ENCODE data around the gene OPRM1. TPM values are rescaled to one million over a fixed set of nuclear protein-coding genes. Genes with fewer than 3 reads are reported as not detected.

OPRM1 gene
- total and polyA plus RNA-seq, 4 donors = 2.5 to 20.9 (median 2.7) TPM

DNA sequence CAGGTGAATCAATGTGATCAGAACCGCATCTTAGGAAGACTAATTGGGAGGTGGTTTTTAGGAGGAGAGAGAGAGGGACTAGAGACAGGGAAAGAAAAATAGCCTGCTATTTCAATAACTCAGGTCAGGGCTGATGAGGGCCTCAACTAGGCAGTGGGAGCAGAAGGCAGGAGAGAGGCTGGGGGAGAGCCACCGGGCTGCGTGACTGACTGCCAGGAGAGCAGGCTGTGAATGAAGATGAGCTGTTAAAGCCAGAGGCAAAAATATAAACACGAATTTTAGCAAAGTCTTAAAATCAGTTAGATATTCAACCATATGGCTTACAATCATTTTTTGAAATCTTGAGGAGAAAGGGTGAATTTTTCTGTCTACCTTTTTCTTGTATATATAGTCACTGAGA, 168.0 kb downstream of the OPRM1 start:
- no peak overlapping the region for H3K4me3 ChIP-seq (ENCODE audit: low read depth, low read length)
- no peaks in the 10 kb centered on the region for H3K4me1 ChIP-seq (ENCODE audit: control insufficient read depth, insufficient read depth, low read length)
- no peaks in the 10 kb centered on the region for H3K27me3 ChIP-seq (ENCODE audit: control insufficient read depth, insufficient read depth, low read length)
- no peaks in the 10 kb centered on the region for H3K9me3 ChIP-seq (ENCODE audit: control insufficient read depth, insufficient read depth, low read length)
- DNase-seq (ENCODE audit: low read depth in 4 of 6, low spot score in 6 of 6) = peak in 1 of 6 donors; percentile 43
- no peak overlapping the region for H3K27ac ChIP-seq (ENCODE audit: low read depth, low read length)
- H3K36me3 ChIP-seq (ENCODE audit: control insufficient read depth, insufficient read depth, low read length) = no peaks in the 10 kb centered on the region
- WGBS (ENCODE audit: insufficient coverage) = 0% methylated on average over 1 of the region's 4 CpGs

DNA sequence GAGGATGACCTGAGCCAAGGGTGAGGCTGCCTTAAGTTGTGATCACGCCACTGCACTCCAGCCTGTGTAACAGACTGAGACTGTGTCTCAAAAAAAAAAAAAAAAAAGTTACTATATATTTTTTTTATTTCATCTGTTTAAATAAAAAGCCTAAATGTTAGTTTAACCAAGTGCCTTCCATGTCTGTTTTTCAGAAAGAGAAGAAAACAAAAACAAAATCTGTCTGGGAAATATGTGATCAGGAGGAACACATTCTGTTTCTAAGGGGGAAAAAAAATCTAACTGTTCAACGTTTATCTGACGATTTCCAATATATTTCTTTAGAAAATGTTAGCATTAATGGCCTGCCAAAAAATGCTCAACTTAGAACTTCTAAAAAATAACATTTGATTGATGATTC, 170.5 kb downstream of the OPRM1 start:
- peak in 1 of 6 donors; percentile 50 for DNase-seq (ENCODE audit: low read depth in 4 of 6, low spot score in 6 of 6)
- no CpG with 5 or more reads among the region's 3 CpGs for WGBS (ENCODE audit: insufficient coverage)
- H3K4me1 ChIP-seq (ENCODE audit: control insufficient read depth, insufficient read depth, low read length) = no peaks in the 10 kb centered on the region

DNA sequence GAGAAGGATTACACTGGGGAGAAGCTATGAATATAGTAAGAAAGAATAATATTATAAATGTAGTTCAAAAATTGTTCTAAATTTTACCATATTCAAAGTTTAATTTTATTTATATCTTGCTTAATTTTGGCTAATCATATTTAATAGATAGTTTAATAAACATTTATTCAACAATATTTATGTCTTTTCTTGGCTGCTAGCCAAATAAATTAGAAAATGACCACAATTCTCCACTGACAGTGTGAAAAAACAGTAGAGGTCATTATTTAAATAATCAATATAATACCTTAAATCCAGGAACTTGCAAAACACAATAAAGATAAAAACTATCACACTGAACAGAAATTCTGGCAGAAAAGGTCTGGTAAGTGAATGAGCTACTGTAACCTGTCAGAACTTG, 171.6 kb downstream of the OPRM1 start:
- Histone ChIP-seq H3K36me3 (ENCODE audit: control insufficient read depth, insufficient read depth, low read length) (no peaks in the 10 kb centered on the region), H3K4me1 (ENCODE audit: control insufficient read depth, insufficient read depth, low read length) (no peaks in the 10 kb centered on the region), H3K27ac (ENCODE audit: low read depth, low read length) (no peak overlapping the region), H3K27me3 (ENCODE audit: control insufficient read depth, insufficient read depth, low read length) (no peaks in the 10 kb centered on the region), H3K9me3 (ENCODE audit: control insufficient read depth, insufficient read depth, low read length) (no peaks in the 10 kb centered on the region), H3K4me3 (ENCODE audit: low read depth, low read length) (no peak overlapping the region)
- DNase-seq (ENCODE audit: low read depth in 4 of 6, low spot score in 6 of 6) = no peak

More for the DNA sequence above, 170.5 kb downstream of the OPRM1 start:
- H3K4me3 ChIP-seq (ENCODE audit: low read depth, low read length) = no peak overlapping the region
- H3K27ac ChIP-seq (ENCODE audit: low read depth, low read length) = no peak overlapping the region
- H3K27me3 ChIP-seq (ENCODE audit: control insufficient read depth, insufficient read depth, low read length) = no peaks in the 10 kb centered on the region
- no peaks in the 10 kb centered on the region for H3K9me3 ChIP-seq (ENCODE audit: control insufficient read depth, insufficient read depth, low read length)
- no peaks in the 10 kb centered on the region for H3K36me3 ChIP-seq (ENCODE audit: control insufficient read depth, insufficient read depth, low read length)

DNA sequence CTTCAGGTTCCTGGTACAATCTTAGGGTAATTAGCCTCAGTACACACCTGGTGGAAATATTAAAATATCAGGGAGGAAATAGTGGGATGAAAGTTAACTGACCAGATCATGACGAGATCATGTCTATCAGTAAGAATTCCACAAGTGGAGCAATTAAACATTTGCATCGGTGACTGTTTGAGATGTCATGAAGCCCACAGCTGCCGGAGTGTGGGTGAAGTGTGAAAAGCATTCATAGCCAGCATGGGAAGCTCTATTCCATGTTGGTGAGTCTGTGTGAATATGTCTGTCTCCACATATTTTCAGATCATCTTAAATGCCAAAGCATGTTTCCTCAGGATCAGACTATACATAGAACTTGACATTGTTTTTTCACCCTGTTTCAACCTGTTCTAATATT, 174.7 kb downstream of the OPRM1 start:
- no peaks in the 10 kb centered on the region for H3K36me3 ChIP-seq (ENCODE audit: control insufficient read depth, insufficient read depth, low read length)
- no peaks in the 10 kb centered on the region for H3K4me1 ChIP-seq (ENCODE audit: control insufficient read depth, insufficient read depth, low read length)
- H3K27me3 ChIP-seq (ENCODE audit: control insufficient read depth, insufficient read depth, low read length) = no peaks in the 10 kb centered on the region
- H3K27ac ChIP-seq (ENCODE audit: low read depth, low read length) = no peak overlapping the region
- DNase-seq (ENCODE audit: low read depth in 4 of 6, low spot score in 6 of 6) = no peak
- H3K9me3 ChIP-seq (ENCODE audit: control insufficient read depth, insufficient read depth, low read length) = no peaks in the 10 kb centered on the region
- WGBS (ENCODE audit: insufficient coverage) = 100% methylated on average over 1 of the region's 3 CpGs
- no peak overlapping the region for H3K4me3 ChIP-seq (ENCODE audit: low read depth, low read length)

DNA sequence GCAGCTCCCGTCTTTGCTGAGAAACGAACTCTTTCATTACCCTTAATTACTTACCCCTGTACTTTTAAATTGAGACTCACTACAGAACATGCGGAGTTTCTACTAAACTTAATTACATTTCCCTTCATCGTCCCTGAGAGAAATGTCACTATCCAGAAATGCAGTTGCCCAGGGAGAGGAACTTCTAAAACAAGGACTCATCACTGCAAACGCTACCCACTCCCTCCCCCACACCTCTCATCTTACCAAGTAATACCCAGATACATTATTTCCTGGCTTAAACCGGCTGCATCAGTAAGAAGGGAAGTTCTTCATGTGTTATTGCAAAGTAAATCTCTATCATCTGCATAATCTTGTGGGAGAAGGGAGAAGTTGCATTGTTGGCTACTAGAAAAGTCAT, 179.3 kb downstream of the OPRM1 start:
- Histone ChIP-seq H3K4me3 (ENCODE audit: low read depth, low read length) (no peak overlapping the region), H3K36me3 (ENCODE audit: control insufficient read depth, insufficient read depth, low read length) (no peaks in the 10 kb centered on the region), H3K27me3 (ENCODE audit: control insufficient read depth, insufficient read depth, low read length) (no peaks in the 10 kb centered on the region), H3K9me3 (ENCODE audit: control insufficient read depth, insufficient read depth, low read length) (no peaks in the 10 kb centered on the region), H3K27ac (ENCODE audit: low read depth, low read length) (no peak overlapping the region), H3K4me1 (ENCODE audit: control insufficient read depth, insufficient read depth, low read length) (no peaks in the 10 kb centered on the region)
- peak in 1 of 6 donors; percentile 79 for DNase-seq (ENCODE audit: low read depth in 4 of 6, low spot score in 6 of 6)
- 44% methylated on average over 4 of the region's 6 CpGs for WGBS (ENCODE audit: insufficient coverage)

- Histone ChIP-seq H3K27ac (ENCODE audit: low read depth, low read length) (no peak overlapping the region), H3K9me3 (ENCODE audit: control insufficient read depth, insufficient read depth, low read length) (no peaks in the 10 kb centered on the region), H3K27me3 (ENCODE audit: control insufficient read depth, insufficient read depth, low read length) (no peaks in the 10 kb centered on the region), H3K36me3 (ENCODE audit: control insufficient read depth, insufficient read depth, low read length) (no peaks in the 10 kb centered on the region), H3K4me3 (ENCODE audit: low read depth, low read length) (no peak overlapping the region), H3K4me1 (ENCODE audit: control insufficient read depth, insufficient read depth, low read length) (no peaks in the 10 kb centered on the region)
- DNase-seq (ENCODE audit: low read depth in 4 of 6, low spot score in 6 of 6) = no peak
- 78% methylated on average over 3 of the region's 6 CpGs for WGBS (ENCODE audit: insufficient coverage)
These were observed 179.7 kb downstream of the OPRM1 start for GRCh38 chr6:154218787-154219186.

GRCh38 chr6:154219250-154219649, 180.2 kb downstream of the OPRM1 start:
- Histone ChIP-seq H3K36me3 (ENCODE audit: control insufficient read depth, insufficient read depth, low read length) (no peaks in the 10 kb centered on the region), H3K9me3 (ENCODE audit: control insufficient read depth, insufficient read depth, low read length) (no peaks in the 10 kb centered on the region), H3K27me3 (ENCODE audit: control insufficient read depth, insufficient read depth, low read length) (no peaks in the 10 kb centered on the region), H3K4me3 (ENCODE audit: low read depth, low read length) (no peak overlapping the region), H3K27ac (ENCODE audit: low read depth, low read length) (no peak overlapping the region), H3K4me1 (ENCODE audit: control insufficient read depth, insufficient read depth, low read length) (no peaks in the 10 kb centered on the region)
- 80% methylated on average over 3 of the region's 6 CpGs for WGBS (ENCODE audit: insufficient coverage)
- DNase-seq (ENCODE audit: low read depth in 4 of 6, low spot score in 6 of 6) = no peak

- no CpG with 5 or more reads among the region's 6 CpGs for WGBS (ENCODE audit: insufficient coverage)
- no peaks in the 10 kb centered on the region for H3K4me1 ChIP-seq (ENCODE audit: control insufficient read depth, insufficient read depth, low read length)
- H3K4me3 ChIP-seq (ENCODE audit: low read depth, low read length) = no peak overlapping the region
- H3K36me3 ChIP-seq (ENCODE audit: control insufficient read depth, insufficient read depth, low read length) = no peaks in the 10 kb centered on the region
- no peaks in the 10 kb centered on the region for H3K27me3 ChIP-seq (ENCODE audit: control insufficient read depth, insufficient read depth, low read length)
- H3K27ac ChIP-seq (ENCODE audit: low read depth, low read length) = no peak overlapping the region
- no peaks in the 10 kb centered on the region for H3K9me3 ChIP-seq (ENCODE audit: control insufficient read depth, insufficient read depth, low read length)
- peak in 1 of 6 donors; percentile 41 for DNase-seq (ENCODE audit: low read depth in 4 of 6, low spot score in 6 of 6)
These were observed 183.7 kb downstream of the OPRM1 start for GRCh38 chr6:154222716-154223115.

- no peaks in the 10 kb centered on the region for H3K27me3 ChIP-seq (ENCODE audit: control insufficient read depth, insufficient read depth, low read length)
- DNase-seq (ENCODE audit: low read depth in 4 of 6, low spot score in 6 of 6) = no peak
- WGBS (ENCODE audit: insufficient coverage) = no CpG with 5 or more reads among the region's 2 CpGs
- H3K4me3 ChIP-seq (ENCODE audit: low read depth, low read length) = no peak overlapping the region
- H3K27ac ChIP-seq (ENCODE audit: low read depth, low read length) = no peak overlapping the region
- H3K4me1 ChIP-seq (ENCODE audit: control insufficient read depth, insufficient read depth, low read length) = no peaks in the 10 kb centered on the region
- H3K9me3 ChIP-seq (ENCODE audit: control insufficient read depth, insufficient read depth, low read length) = no peaks in the 10 kb centered on the region
- H3K36me3 ChIP-seq (ENCODE audit: control insufficient read depth, insufficient read depth, low read length) = no peaks in the 10 kb centered on the region
These were observed 184.3 kb downstream of the OPRM1 start for GRCh38 chr6:154223296-154223695.

DNA sequence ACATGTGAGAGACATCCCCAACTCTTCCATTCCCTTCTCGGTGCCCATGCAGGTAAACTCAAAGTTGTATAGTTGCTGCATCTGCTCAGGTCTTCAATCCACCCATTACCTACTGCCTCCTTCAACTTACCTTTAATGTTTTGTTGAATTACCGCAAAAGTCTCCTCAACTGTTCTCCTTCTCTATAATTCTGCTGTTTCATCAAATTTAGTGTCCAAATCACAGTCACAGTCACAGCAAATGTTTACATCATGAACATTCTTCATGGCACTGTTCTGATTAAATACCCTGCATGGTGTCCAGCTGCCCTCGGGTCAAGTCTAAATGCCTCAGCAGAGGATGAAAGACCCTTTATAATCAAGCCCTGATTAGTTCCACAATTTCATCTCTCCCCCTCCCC, 187.4 kb downstream of the OPRM1 start:
- DNase-seq (ENCODE audit: low read depth in 4 of 6, low spot score in 6 of 6) = no peak
- Histone ChIP-seq H3K36me3 (ENCODE audit: control insufficient read depth, insufficient read depth, low read length) (no peaks in the 10 kb centered on the region), H3K4me3 (ENCODE audit: low read depth, low read length) (no peak overlapping the region), H3K27ac (ENCODE audit: low read depth, low read length) (no peak overlapping the region), H3K27me3 (ENCODE audit: control insufficient read depth, insufficient read depth, low read length) (no peaks in the 10 kb centered on the region), H3K4me1 (ENCODE audit: control insufficient read depth, insufficient read depth, low read length) (no peaks in the 10 kb centered on the region), H3K9me3 (ENCODE audit: control insufficient read depth, insufficient read depth, low read length) (no peaks in the 10 kb centered on the region)
- WGBS (ENCODE audit: insufficient coverage) = 90% methylated on average over 3 of the region's 3 CpGs
